Stimulated activated CD8-positive, alpha-beta memory T cell treated with anti-CD3 and anti-CD28 coated beads, Interleukin-12 subunit alpha, Interleukin-12 subunit beta, amount 100 ng/mL, for 1 hour (primary cell): ENCODE results near the gene CXCR4.

ENCODE experiments used
- DNase-seq: peaks from one replicate; pipeline ENCODE4 v3.0.0-alpha.2; 2020; ENCODE audit warnings: low read depth

CXCR4 gene

DNA sequence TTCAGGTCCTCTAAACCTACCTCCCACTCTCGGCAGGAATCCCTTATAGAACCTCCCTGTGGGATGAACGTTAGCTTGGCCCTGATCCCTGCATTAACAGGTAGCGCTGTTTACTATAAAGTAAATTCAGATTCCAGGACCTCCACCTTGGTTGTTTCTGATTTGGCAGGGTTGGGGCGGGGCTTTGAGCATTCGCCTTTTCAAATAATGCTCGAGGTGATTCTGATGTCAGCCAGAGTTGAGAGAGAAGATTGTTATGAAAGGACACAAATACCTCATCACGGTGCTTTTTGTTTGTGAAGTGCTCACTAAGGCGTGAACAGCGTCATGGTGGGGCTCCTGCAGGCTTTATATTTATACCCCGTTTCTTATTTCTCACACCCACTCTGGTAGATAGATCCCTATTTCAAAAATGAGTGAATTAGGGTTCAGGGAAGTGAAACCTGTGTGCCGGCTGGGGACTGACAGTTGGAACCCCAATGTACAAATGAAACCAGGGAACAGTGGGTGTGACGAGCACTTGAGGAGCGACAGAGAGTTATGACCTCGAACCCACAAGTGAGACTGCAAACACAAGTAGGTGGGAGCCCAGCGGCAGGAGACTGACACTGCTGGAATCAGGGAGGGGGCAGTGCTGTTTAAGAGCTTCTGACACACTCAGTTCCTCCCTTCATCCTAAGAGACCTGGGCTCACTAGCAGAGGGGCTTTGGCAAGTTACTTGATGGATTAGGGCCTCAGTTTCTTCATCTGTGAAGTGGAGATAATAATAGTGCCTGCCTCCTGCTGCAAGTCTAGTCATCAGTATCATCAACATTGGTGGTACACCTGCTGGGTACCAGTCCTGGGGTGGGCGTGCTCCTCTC lies 14.2 kb upstream of the CXCR4 start:
- peak; percentile 37 for DNase-seq

DNA sequence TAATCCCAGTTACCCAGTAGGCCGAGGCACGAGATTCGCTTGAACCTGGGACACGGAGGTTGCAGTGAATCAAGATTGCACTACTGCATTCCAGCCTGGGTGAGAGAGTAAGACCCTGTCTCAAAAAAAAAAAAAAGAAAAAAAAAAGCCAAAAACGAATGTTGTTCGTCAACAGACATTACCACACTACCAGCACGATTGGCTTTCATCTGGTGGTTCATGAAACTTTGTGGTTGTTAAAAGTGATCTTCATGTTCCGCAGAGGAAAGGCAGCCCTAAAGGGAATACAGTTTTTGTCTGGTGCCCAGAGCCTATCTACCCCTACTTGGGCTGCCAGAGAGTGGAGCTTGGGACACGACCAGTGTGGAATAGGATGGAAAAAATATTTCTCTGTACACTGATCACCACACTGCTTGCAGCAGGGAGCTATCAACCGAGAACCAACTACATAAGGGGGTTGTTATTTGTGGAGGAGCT lies 13.6 kb upstream of the CXCR4 start:
- no peak for DNase-seq

DNA sequence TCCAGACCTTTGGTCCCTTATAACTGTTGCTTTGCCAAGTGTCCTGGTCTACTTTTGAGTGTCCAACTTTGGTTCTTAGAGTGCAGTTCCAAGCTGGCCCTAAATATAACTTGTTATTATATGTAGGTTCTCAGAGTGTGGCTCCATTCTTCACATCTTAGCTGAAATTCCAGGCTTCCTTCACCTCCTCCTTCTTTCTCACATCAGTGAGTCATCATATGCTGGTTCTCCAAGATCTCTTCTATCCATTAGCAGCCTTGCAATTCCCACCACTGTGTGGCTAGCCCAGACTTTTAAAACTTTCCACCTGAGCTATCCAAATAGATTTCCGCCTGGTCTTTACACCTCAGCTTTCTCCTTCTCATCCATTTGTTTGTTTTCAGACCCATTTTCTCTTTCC lies 12.6 kb upstream of the CXCR4 start:
- DNase-seq, result no peak

DNA sequence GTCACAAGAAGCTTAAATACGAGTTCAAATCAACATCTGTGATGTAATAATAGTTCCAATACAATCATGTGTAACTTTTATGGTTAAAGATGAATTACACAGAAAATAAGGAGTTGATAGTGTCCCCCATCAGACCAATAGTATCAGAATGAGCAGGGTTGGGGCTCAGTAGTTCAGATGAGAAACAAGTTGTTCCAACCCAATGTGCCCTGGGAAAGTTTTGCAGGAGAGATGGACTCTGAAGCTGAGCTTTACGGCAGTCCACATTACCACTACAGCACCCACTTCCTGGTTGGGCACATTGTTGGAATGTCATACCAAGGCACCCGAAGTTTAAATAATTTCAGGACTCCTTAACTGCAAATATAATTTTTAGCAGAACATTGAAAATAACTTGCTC lies 12.1 kb upstream of the CXCR4 start:
- no peak for DNase-seq

DNA sequence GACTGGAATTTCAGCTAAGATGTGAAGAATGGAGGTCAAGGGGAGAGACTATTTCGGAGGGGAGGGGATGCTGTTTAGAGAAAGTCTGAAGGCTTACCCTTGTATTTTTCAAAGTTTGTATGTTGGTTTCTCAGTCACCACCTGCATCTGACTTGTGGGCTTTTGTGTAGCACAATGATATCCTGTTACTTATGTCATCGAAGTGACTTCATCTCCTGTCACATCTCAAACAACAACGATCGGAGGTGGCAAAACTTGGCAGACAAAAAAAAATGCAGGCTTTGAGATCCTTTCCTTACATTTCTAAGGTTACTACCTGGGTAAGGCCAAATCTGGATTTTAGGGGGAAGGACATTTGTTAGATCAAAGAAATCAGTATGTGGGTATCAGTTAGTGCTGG lies 11.7 kb upstream of the CXCR4 start:
- no peak for DNase-seq

DNA sequence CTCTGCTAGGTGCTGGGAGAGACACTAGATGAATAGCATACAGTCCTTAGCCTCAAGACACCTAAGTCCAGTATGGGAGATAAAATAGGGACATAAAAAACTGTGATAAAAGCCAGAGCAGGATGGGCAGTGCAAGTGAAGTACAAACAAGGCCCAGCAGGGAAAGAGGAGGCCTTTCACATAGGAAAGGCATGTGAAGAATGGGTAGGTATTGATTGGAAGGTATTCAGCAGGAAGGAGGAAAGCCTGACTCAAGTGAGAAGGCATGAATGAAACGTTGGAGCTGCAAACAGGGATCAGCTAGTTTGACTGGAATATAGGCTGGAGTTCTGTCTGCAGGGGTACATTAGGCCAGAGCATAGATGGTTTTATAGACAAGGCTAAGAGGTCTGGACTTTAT lies 11.0 kb upstream of the CXCR4 start:
- DNase-seq, result no peak

DNA sequence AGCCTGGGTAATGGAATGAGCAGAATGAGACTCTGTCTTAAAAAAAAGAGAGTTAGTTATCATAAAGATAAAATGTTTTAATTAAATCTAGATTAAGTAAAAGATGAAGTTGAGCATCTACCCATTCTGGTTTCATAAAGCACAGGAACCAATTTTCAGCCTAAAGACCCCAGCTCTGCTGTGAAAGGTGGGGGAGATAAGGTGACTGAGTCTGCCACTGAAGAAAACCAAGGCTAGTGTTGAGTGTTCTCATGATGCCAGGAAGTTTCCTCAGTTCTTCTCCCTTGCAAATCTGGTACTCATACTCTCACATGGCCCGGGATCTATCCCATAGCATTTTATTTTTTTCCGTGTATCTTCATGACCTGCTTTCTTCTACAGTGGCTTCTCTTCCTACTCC lies 10.4 kb upstream of the CXCR4 start:
- no peak for DNase-seq

DNA sequence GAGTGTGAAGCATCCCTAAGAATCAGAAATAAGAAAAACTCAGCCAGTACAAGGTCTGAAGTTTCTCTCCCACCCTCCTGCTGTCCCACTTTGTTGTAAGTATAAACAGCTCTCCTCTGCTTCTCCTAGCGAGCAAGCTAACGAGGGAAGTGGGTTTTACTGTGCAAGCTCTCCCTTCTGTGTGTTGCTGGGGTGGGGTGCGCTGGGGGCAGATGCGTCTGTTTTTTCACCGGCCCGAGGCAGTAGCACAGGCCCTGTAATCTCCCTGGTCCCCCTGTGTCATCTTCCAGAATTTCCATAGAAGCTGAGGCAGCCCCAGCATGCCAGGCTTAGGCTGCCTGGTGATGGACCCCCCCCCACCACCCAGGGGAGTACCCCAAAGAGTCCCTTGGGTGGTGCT lies 9.4 kb upstream of the CXCR4 start:
- DNase-seq, result no peak

DNA sequence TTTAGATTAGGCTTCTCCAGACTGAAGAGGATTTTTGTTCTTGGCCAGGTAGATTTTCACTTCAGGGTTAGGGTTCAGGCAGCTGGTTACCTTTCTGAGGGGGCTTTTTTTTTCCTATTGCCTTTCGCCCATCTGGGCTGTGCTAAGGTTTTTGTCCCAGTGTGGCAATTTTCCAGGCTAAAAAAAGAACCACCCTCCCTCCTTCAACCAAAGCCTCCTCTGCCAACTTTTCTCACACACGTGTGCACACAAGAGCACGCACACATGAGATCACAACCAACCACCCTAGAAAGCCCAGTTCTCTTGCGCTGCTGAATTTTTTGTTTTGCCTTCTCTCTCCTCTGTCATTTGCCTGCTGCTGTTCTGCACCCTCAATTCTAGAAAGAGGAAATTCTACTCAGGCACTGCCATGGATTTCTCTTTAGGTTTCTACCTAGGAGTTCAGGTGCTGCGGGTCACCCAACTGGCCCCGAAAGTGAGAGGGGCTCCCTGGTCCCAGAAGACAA lies 8.5 kb upstream of the CXCR4 start:
- no peak for DNase-seq

DNA sequence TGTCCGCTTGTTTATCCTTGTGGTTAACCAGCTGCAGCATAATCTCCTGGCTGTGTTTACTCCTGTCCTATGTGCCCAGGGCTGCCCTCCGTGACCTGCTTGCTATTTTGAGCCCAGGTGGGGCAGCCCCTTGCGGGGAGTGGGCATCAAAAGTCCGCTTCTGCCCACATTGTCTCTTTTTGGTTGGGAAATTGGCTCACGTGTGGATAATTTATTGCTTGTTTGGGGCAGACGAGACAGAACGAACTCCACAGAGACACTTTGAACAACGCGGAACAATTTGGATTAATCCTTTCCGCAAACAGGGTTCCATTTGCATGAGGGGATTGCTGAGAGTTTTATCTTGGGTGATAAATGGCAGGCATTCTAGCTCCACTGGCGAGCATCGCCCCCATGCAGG lies 8.1 kb upstream of the CXCR4 start:
- no peak for DNase-seq

DNA sequence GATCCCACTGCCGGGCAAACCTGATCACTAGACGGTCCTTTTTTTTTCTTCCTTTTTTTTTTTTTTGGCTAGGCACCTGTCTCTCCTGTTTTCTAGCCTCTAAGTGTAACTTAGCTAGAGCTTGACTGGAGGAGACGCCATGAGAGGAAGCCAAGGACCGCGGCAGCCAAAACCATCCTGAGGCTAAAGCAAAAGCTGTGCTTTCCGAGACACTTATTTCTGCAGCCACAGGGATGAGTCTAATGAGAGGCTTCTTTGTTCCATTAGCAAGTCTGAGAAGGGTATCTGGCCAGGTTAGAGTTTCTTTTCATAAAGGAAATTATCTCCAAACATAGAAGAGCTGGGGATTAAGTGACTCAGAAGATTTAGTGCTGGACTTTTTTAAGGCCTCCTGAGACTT lies 7.3 kb upstream of the CXCR4 start:
- no peak for DNase-seq

DNA sequence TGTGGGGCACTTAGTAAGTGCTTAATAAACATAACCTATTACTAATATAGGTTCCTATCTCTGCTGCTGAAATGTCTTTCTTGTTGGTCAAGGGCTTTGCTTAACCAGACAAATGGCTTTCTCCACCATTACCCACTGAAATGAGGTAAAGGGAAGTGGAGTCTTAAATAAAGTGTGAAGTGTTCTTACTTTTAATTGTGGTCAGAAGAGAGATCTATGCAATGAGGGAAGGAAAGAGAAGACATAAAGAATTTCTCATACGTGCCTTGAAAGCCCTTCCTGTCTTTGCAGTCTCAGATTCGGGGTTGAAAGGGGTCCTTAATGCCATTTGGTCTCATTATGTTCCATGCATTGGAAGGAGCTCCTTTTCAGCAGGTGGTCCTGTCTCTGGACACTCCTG lies 6.9 kb upstream of the CXCR4 start:
- DNase-seq, result no peak

DNA sequence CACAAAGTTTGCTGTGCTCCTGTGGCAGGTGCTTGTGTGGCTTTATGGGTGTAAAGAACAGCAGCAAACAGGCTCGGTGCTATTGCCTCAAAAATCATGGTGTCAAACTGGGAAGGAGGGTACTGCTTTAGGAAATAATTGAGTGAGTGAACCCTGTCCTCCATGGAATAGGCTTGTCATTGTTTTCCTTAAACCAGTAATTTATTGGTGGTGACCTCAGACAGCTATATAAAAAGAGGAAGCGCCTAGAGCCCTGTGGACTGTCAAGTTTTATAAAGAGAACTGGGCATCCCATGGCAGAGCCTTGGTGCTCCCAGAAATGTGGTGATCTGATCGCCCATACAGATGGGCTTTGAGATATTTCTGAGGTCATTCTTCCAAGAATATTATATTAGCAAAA lies 4.7 kb upstream of the CXCR4 start:
- DNase-seq, result no peak

DNA sequence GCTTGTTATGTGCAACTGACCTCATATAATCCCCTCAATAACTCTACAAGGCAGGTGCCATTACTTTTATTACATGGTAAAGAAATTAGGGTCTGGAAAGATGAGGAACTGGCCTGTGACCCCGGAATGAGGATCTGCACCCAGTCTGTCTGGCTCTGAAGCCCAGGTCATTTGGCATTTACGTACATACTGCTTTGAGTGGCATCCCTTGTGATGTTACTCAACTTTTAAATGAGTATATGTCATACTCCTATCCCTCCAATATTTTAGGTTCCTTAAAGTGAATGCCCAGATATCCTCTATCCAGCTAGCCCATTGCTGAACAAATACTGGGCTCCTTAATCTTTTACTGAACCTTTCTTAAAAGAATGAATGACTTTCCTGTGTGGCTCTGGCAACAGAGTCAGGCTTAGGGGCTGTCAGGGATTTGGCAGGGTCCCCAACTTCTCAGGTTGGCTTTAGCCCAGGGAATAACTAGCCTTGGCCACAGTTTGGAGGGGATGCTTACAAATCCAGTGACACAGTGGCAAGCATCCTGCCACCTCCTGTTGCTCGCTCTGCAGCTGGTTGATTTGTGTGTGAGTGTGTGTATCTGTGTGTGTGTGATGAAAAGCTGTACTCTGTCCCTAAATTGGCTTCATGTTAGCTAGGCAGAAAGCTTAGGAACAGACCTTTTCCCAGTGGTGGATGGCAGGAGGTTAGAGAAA lies 3.4 kb upstream of the CXCR4 start:
- DNase-seq, result no peak

DNA sequence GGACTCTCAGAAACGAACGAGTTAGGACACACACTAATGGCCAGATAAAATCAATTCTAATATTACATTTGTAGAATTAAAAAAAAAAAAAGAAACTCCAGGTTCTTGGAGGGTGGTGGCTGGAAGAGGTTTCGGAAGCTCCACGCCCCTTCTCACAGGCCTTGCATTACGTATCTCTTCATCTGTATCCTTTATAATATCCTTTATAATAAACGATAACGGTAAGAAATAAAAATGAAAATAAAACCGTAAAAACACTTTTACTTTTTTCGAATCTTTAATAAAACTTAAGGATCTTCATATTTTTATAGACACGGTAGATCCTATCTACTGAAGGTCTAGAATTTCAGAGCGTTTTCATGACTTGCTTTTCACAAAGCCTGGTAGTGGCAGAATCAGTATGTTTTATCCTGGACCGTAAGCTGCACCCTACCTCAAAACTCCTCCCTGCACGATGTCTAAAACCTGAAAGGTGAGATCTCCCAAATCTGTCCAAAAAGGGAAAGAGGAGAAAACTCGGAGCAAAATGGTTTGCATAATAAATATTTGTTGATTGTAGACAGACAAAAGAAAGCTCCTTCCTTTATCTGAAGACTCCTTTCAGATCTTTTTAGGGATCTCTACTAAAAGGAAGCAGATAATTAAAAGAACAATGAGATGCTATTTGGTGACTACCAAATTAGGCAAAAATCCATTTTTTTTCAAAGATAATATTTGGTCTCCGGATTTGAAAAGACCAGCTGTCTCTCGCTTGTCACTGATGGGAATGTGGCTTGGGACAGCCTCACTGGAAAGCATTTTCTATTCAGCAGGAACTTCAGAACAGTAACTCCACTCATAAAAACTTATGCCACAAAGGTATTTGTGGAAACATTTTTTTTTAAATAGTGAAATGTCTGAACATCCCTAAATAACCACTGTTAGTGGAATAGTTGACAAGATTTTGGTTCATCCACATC lies 2.0 kb upstream of the CXCR4 start:
- no peak for DNase-seq

DNA sequence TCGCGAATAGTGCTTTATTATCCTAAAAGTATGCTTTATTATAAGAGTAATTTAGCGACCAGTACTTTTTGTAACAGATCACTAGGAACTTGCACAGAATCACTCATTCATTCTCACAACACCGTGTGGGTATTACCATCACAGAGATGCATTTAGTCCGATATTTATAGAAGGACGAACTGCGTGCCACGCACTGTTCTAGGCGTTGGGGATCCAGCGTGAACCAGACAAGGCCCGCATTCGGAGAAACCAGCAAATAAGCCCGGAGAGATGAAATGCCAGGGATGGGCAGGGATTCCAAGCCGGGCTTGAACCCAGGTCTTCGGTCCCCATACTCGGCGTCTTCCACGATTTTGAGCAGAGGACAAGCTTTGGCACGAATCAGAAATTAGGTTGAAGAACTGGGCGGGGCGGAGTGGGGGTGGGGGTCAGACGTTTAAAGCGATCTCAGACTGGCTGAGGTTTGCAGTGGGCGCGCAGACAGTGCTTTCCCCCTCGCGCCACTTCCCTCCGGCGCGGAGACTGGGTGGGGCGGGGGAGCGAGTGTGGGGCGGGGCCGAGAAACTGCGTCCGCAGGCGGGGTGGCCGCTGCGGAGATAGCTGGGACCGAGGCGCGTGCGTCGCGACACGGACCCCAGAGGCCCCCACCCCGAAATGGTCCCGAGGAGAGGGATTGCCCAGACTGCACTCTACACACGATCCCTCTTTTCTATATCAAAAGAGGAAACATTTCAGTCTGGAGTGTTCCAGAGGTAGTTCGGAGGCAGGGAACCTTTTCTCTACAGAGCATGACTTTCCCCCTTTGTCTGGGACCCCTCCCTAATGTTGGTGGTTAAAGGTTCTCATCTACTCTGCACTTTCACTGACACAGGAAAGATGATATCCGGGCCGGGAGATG lies 1.1 kb upstream of the CXCR4 start:
- DNase-seq, result peak; percentile 71

DNA sequence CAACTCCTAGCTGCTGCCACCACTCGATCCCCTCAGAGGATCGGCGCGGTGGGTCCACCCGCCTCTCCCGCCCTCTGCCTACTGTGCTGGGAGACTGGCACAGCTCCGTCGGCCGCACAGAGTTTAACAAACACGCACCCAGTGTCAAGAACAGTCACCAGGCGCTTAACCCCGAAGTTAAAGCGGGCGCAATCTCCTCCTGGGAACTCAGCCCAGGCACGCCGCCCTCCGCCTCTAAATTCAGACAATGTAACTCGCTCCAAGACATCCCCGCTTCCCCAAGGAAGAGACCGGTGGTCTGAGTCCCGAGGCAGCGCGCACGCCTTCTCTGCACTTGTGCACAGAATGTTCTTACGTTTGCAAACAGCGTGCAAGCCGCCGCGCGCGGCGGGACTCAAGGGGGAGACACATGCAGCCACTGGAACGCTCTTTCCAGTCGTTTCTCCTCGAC lies 533 bp downstream of the CXCR4 start:
- DNase-seq, result peak; percentile 33

DNA sequence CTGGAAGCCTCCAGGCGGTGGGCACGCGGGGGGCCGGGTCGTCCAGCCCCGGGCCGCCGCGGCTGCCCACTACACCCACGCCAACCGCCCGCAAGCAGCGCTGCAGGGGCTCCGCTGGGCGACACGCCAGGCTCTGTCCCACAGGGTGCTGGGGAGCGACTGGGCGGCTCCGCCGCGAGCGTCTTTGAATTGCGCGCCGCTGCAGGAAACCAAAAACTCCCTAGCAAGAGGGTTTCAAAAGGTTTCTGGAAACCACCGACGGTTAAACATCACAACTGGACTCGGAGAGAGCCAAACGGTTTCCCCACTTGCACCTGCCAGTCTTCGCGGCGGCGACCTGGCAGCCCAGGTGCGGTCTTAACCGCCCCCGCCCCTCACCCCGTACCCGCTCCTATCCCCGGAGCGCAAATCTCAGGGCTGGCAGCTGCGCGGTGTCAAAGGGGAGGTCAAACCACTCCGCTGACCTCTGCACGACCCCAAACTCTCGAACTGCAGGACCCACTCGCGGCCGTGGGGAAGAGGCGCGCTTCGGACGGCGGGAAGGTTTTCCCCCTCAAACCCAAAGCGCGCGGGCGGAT lies 1.0 kb downstream of the CXCR4 start:
- DNase-seq, result peak; percentile 36

DNA sequence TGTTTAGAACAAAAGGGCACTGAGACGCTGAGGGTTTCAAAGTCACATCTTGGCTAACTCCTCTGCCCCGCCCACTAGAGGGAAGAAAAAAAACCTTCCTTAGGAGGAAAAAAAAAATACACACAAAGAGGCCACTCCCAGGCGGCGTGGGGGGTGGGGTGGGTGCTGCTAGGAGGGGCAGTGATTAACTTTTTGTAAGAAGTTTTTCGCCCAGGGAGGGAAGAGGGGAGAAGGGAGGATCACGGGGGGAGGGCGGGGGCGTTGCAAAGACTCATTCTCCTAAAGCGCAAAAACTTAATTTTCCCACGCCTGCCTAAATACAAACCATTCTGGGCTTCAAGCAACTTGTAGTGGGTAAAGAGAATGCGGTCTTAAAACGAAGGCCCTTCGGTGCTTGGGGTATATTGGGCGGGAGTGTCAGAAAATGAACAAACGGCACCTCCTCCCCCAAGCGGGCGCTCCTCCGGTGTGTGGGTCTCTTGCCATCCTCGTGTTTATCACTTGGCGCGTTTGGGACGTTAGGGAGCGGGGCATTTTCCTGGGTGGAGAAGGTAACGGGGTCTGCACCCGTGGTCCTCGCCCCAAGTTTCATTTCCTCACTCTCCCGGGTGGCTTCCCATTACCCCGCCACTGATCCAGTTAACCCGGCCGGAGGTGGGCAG lies 1.7 kb downstream of the CXCR4 start:
- DNase-seq, result peak; percentile 69

DNA sequence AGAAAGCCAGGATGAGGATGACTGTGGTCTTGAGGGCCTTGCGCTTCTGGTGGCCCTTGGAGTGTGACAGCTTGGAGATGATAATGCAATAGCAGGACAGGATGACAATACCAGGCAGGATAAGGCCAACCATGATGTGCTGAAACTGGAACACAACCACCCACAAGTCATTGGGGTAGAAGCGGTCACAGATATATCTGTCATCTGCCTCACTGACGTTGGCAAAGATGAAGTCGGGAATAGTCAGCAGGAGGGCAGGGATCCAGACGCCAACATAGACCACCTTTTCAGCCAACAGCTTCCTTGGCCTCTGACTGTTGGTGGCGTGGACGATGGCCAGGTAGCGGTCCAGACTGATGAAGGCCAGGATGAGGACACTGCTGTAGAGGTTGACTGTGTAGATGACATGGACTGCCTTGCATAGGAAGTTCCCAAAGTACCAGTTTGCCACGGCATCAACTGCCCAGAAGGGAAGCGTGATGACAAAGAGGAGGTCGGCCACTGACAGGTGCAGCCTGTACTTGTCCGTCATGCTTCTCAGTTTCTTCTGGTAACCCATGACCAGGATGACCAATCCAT lies 2.7 kb downstream of the CXCR4 start:
- no peak for DNase-seq
